ENCODE results near the gene RNF38. TPM values are rescaled to one million over a fixed set of nuclear protein-coding genes. Genes with fewer than 3 reads are reported as not detected.
"Not testable (repeated sequence)": the region's sequence is repeated elsewhere in the genome, so short reads cannot be mapped to it uniquely, and the experiment has no call there.

RNF38 gene
- total RNA-seq, 1 donor from 2014 or later = 14.0 TPM

GRCh38 chr9:36294996-36295395, 105.1 kb downstream of the RNF38 start:
- not testable (repeated sequence) for DNase-seq (ENCODE audit: low read depth, low spot score)

- DNase-seq (ENCODE audit: low read depth, low spot score) = no peak
Observed at GRCh38 chr9:36293918-36294317, 106.2 kb downstream of the RNF38 start.

- no peak for DNase-seq (ENCODE audit: low read depth, low spot score)
Observed at GRCh38 chr9:36293171-36293570, 106.9 kb downstream of the RNF38 start.

GRCh38 chr9:36292641-36293040, 107.4 kb downstream of the RNF38 start:
- DNase-seq (ENCODE audit: low read depth, low spot score) = no peak

- DNase-seq (ENCODE audit: low read depth, low spot score) = no peak
Observed at GRCh38 chr9:36290996-36291395, 109.1 kb downstream of the RNF38 start.

GRCh38 chr9:36289836-36290435, 110.1 kb downstream of the RNF38 start:
- DNase-seq (ENCODE audit: low read depth, low spot score) = no peak

- no peak for DNase-seq (ENCODE audit: low read depth, low spot score)
Observed at GRCh38 chr9:36288070-36288469, 112.0 kb downstream of the RNF38 start.

Other genes with a start within 250 kb of the RNF38 start
- 1.2 and 2.3 TPM in 2 replicates for gene CCIN, start 230.9 kb downstream of the RNF38 start, total RNA-seq
- gene CLTA, start 209.3 kb downstream of the RNF38 start, total RNA-seq = 264 and 287 TPM in 2 replicates
- gene GNE, start 141.8 kb downstream of the RNF38 start, total RNA-seq = 11.1 and 18.9 TPM in 2 replicates
- 28.6 and 49.0 TPM in 2 replicates for gene MELK, start 172.6 kb upstream of the RNF38 start, total RNA-seq